ENCODE results near the gene ATP6V0A4.
"Not testable (repeated sequence)": the region's sequence is repeated elsewhere in the genome, so short reads cannot be mapped to it uniquely, and the experiment has no call there.

ATP6V0A4 gene

DNA sequence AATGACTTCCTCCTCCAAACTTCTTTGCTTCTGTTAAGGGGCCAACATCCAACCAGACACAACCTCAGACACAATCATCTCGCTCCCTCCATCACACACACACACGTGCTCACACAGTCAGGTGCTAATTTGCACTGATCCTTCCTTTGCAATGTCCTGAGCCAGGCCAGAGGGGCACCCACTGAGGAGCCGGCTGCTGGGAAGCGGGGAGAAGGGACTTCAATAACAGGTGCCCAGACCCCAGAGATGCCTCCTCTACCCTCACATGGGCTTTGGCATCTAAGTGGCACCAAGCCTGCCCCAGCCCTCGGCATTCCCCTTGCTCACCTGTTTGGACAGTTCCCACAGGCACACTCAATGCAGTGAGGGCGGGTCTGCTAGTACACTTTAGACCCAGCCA, 62.6 kb downstream of the ATP6V0A4 start:
- TF ChIP-seq, protein P1, sequence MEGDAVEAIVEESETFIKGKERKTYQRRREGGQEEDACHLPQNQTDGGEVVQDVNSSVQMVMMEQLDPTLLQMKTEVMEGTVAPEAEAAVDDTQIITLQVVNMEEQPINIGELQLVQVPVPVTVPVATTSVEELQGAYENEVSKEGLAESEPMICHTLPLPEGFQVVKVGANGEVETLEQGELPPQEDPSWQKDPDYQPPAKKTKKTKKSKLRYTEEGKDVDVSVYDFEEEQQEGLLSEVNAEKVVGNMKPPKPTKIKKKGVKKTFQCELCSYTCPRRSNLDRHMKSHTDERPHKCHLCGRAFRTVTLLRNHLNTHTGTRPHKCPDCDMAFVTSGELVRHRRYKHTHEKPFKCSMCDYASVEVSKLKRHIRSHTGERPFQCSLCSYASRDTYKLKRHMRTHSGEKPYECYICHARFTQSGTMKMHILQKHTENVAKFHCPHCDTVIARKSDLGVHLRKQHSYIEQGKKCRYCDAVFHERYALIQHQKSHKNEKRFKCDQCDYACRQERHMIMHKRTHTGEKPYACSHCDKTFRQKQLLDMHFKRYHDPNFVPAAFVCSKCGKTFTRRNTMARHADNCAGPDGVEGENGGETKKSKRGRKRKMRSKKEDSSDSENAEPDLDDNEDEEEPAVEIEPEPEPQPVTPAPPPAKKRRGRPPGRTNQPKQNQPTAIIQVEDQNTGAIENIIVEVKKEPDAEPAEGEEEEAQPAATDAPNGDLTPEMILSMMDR (IDR thresholded peaks at IDR 0.05; ENCODE audit: low read length), result no peak
- TF ChIP-seq EZH2 (IDR thresholded peaks at IDR 0.05; ENCODE audit: borderline replicate concordance, low read length), result no peak
- peaks cover 3% of the 10 kb centered on the region; the same call in 1 of the 2 replicates for H3K27me3 ChIP-seq (ENCODE audit: insufficient read depth, low read length)
- no peaks in the 10 kb centered on the region for H3F3A ChIP-seq (ENCODE audit: insufficient read depth, low read length)
- no peaks in the 10 kb centered on the region for H3K9me2 ChIP-seq (ENCODE audit: low read depth, low read length)
- H3K36me3 ChIP-seq (ENCODE audit: insufficient read depth, low read length), result no peaks in the 10 kb centered on the region
- H4K20me1 ChIP-seq (ENCODE audit: insufficient read depth, low read length), result no peaks in the 10 kb centered on the region
- 0 out of 2 replicates have a peak, but pooled peaks cover 2% of the 10 kb centered on the region for H3K9me3 ChIP-seq (ENCODE audit: low read length)
- H3K79me2 ChIP-seq (ENCODE audit: insufficient read depth, low read length), result no peaks in the 10 kb centered on the region
- H3K4me3 ChIP-seq (ENCODE audit: low read depth, low read length, poor library complexity, severe bottlenecking), result no peak overlapping the region
- H3K4me2 ChIP-seq (ENCODE audit: low read length), result no peak overlapping the region
- no peak overlapping the region for H2AFZ ChIP-seq (ENCODE audit: low read length)
- H3K4me1 ChIP-seq (ENCODE audit: insufficient read depth, low read length, severe bottlenecking), result no peaks in the 10 kb centered on the region
- H3K9ac ChIP-seq (ENCODE audit: low read length), result no peak overlapping the region
- no peak overlapping the region for H3K27ac ChIP-seq (ENCODE audit: low read depth, low read length, poor library complexity, severe bottlenecking)

DNA sequence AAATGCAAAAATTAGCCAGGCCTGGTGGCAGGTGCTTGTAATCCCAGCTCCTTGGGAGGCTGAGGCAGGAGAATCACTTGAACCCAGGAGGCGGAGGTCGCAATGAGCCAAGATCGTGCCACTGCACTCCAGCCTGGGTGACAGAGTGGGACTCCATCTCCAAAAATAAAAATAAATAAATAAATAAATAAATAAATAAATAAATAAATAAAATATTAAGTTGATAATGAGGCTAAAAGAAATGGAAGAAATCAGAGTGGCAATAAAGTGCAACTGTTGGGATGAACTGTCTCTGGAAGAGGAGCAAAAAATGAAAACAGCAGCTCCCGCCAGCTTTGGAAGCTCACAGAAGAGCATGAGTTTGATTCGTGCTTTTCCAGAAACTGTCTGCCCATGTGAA, 66.3 kb downstream of the ATP6V0A4 start:
- H3K9ac ChIP-seq (ENCODE audit: low read length); H4K20me1 ChIP-seq (ENCODE audit: insufficient read depth, low read length); H3K9me3 ChIP-seq (ENCODE audit: low read length); H3K4me3 ChIP-seq (ENCODE audit: low read depth, low read length, poor library complexity, severe bottlenecking); H3K4me1 ChIP-seq (ENCODE audit: insufficient read depth, low read length, severe bottlenecking); H3K27me3 ChIP-seq (ENCODE audit: insufficient read depth, low read length); H3K36me3 ChIP-seq (ENCODE audit: insufficient read depth, low read length); H3K27ac ChIP-seq (ENCODE audit: low read depth, low read length, poor library complexity, severe bottlenecking); H3F3A ChIP-seq (ENCODE audit: insufficient read depth, low read length); H3K79me2 ChIP-seq (ENCODE audit: insufficient read depth, low read length); H3K9me2 ChIP-seq (ENCODE audit: low read depth, low read length); H2AFZ ChIP-seq (ENCODE audit: low read length); H3K4me2 ChIP-seq (ENCODE audit: low read length): not testable (repeated sequence)

DNA sequence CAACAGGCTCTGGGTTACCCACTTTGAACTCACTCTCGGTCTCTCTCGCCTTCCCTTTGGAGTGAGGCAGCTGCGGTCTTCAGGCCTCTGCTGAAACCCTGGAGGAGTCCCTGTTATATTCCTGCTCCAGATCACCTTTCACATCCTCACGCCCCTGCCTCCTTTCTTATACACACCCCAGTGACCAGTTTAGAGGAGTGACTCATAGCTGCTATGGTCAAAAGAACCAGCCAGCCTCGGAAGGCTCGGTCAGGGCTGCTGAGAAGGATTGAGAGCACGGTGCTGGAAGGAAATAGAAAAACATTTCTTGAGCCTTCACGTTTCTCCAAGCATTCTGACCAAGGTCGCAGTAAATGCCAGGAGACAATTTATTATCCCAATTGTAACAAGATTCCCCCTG, 68.6 kb downstream of the ATP6V0A4 start:
- H3K4me2 ChIP-seq (ENCODE audit: low read length), result no peak overlapping the region
- no peaks in the 10 kb centered on the region for H3K9me2 ChIP-seq (ENCODE audit: low read depth, low read length)
- no peak overlapping the region for H2AFZ ChIP-seq (ENCODE audit: low read length)
- H3K27ac ChIP-seq (ENCODE audit: low read depth, low read length, poor library complexity, severe bottlenecking), result no peak overlapping the region
- H3K36me3 ChIP-seq (ENCODE audit: insufficient read depth, low read length), result no peaks in the 10 kb centered on the region
- no peaks in the 10 kb centered on the region for H4K20me1 ChIP-seq (ENCODE audit: insufficient read depth, low read length)
- no peaks in the 10 kb centered on the region; the same call in 1 of the 2 replicates for H3K27me3 ChIP-seq (ENCODE audit: insufficient read depth, low read length)
- H3F3A ChIP-seq (ENCODE audit: insufficient read depth, low read length), result no peaks in the 10 kb centered on the region
- no peaks in the 10 kb centered on the region for H3K4me1 ChIP-seq (ENCODE audit: insufficient read depth, low read length, severe bottlenecking)
- no peak overlapping the region for H3K9ac ChIP-seq (ENCODE audit: low read length)
- TF ChIP-seq, protein P1 (IDR thresholded peaks at IDR 0.05; ENCODE audit: low read length), result no peak
- TF ChIP-seq EZH2 (IDR thresholded peaks at IDR 0.05; ENCODE audit: borderline replicate concordance, low read length), result no peak
- H3K79me2 ChIP-seq (ENCODE audit: insufficient read depth, low read length), result no peaks in the 10 kb centered on the region
- H3K4me3 ChIP-seq (ENCODE audit: low read depth, low read length, poor library complexity, severe bottlenecking), result no peak overlapping the region
- no peaks in the 10 kb centered on the region for H3K9me3 ChIP-seq (ENCODE audit: low read length)

DNA sequence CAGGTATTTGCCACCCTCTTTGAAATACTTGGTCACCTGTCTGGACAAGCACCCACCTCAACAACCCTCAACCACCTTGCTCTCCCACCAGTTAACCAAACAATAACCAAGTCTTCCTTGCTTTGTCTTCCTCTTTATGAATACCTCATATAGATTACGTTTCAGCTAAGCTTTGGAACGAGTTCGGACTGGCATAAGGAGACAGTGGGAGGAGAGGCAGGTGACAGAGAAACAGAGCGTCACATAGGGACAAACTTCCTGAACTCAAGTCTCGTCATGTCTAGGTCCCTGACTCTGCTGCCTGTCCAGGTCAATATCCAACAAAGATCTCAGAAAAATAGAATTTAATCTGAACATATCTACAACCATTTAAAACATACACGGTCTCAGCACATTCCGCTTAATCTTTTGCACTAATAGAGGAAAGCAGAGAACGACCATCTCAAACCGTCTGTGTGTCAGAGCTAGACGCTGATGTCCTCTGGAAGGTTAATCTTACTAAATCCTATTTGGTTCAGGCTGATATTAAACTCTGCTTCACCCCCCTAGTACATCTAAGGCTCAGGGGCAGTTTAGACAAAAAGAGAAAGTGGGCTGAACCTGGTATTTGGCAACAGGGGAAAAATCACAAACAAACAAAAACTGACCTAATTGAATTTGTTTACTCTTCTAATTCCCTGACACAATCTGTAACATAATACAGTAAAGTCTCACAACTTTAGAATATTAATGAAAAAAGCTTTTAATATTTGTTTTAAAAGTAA, 70.5 kb downstream of the ATP6V0A4 start:
- H3K4me3 ChIP-seq (ENCODE audit: low read depth, low read length, poor library complexity, severe bottlenecking), result no peak overlapping the region
- no peaks in the 10 kb centered on the region for H3K4me1 ChIP-seq (ENCODE audit: insufficient read depth, low read length, severe bottlenecking)
- H3K27me3 ChIP-seq (ENCODE audit: insufficient read depth, low read length), result no peaks in the 10 kb centered on the region; the same call in 1 of the 2 replicates
- H3K36me3 ChIP-seq (ENCODE audit: insufficient read depth, low read length), result no peaks in the 10 kb centered on the region
- H2AFZ ChIP-seq (ENCODE audit: low read length), result no peak overlapping the region
- no peaks in the 10 kb centered on the region for H4K20me1 ChIP-seq (ENCODE audit: insufficient read depth, low read length)
- no peaks in the 10 kb centered on the region for H3F3A ChIP-seq (ENCODE audit: insufficient read depth, low read length)
- no peak for TF ChIP-seq EZH2 (IDR thresholded peaks at IDR 0.05; ENCODE audit: borderline replicate concordance, low read length)
- TF ChIP-seq, protein P1 (IDR thresholded peaks at IDR 0.05; ENCODE audit: low read length), result no peak
- no peaks in the 10 kb centered on the region for H3K9me3 ChIP-seq (ENCODE audit: low read length)
- no peak overlapping the region for H3K9ac ChIP-seq (ENCODE audit: low read length)
- H3K4me2 ChIP-seq (ENCODE audit: low read length), result no peak overlapping the region
- no peak overlapping the region for H3K27ac ChIP-seq (ENCODE audit: low read depth, low read length, poor library complexity, severe bottlenecking)
- no peaks in the 10 kb centered on the region for H3K79me2 ChIP-seq (ENCODE audit: insufficient read depth, low read length)
- H3K9me2 ChIP-seq (ENCODE audit: low read depth, low read length), result no peaks in the 10 kb centered on the region
